GM13976 (cell line): ENCODE results near the gene ABCC1.

Source experiments
- DNase-seq: peaks from one replicate; pipeline ENCODE4 v3.0.0; 2012; ENCODE audit warnings: low spot score
- in situ Hi-C: fragments of 300-500 bp; cut with MboI; formaldehyde crosslinking; loops from one replicate; pipeline ENCODE4 v1.12.0; 2022; ENCODE audit warnings: low sequenced_read_pairs, mixed read lengths, inconsistent platforms; ENCODE audit not compliant: unreplicated experiment
- TF ChIP-seq, protein P1 (sequence below): IDR thresholded peaks from 2 replicates; pipeline ENCODE4 v1.5.1; 2012; ENCODE audit warnings: borderline replicate concordance, mild to moderate bottlenecking; ENCODE audit not compliant: insufficient read depth; ENCODE audit errors: extremely low read depth, missing control alignments, control extremely low read depth

ABCC1 gene

DNA sequence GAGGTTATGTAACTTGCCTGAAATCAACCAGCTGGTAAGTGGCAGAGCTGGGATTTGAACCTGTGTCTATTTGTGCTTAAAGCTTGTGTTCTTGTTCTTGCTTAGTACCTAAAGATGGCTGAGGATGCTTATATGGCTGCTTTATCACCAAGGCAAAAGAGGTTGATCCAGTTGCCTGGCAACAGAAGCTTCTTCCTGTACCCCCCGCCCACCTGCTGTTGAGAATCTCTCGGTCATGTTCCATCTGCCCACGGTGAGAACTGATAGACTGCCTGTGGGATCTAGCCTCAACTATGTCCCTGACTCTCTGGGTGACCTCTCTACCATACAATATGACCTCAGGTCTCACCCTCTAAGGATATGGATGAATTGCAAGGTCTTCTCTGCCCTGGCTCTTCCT is 213.2 kb downstream of the ABCC1 start:
- no peak for DNase-seq
- TF ChIP-seq, protein P1, sequence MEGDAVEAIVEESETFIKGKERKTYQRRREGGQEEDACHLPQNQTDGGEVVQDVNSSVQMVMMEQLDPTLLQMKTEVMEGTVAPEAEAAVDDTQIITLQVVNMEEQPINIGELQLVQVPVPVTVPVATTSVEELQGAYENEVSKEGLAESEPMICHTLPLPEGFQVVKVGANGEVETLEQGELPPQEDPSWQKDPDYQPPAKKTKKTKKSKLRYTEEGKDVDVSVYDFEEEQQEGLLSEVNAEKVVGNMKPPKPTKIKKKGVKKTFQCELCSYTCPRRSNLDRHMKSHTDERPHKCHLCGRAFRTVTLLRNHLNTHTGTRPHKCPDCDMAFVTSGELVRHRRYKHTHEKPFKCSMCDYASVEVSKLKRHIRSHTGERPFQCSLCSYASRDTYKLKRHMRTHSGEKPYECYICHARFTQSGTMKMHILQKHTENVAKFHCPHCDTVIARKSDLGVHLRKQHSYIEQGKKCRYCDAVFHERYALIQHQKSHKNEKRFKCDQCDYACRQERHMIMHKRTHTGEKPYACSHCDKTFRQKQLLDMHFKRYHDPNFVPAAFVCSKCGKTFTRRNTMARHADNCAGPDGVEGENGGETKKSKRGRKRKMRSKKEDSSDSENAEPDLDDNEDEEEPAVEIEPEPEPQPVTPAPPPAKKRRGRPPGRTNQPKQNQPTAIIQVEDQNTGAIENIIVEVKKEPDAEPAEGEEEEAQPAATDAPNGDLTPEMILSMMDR = no peak
- in situ Hi-C loops = loop anchor here (25.0 kb wide), 2 partner anchors 625 to 750 kb away; no protein-coding TSS in a partner anchor

DNA sequence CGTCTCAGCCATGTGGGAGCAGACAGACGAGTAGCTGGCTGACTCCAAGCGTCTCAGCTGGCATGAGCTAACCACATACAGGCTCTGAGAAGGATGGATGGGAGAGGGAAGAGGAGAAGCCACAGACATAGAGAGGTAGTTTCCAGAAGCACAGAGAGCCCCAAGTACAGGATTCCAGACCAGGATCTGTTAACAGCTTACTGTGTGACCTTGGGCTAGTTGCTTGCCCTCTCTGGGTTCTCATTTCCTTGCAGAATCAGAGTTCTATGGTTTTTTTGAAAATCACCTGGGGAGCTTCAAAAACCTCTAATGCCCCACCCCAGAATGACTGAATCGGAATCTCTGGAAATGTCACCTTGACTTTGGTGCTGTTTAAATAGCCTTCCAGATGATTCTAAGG is 213.7 kb downstream of the ABCC1 start:
- TF ChIP-seq, protein P1 = no peak
- no peak for DNase-seq
- in situ Hi-C loops = loop anchor here (25.0 kb wide), 2 partner anchors 626 to 749 kb away; no protein-coding TSS in a partner anchor

DNA sequence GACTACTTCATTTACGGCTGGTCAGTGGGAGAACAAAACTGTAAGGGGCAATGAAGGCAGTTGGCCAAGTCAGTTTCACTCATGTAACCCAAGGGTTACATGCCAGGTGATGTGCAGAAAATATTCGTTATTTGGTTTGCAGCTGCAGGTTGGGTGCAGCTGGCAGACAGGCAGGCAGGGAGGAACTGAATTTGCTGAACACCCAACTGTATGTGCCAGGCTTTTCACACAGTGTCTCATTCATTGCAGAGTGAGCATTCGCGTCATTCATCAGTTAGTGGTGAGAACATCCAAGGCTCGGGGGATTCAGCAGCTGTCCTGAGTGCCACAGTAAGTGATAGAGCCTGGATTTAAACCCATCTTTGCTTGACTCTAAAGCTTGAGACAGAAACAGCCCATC is 214.2 kb downstream of the ABCC1 start:
- TF ChIP-seq, protein P1 = no peak
- in situ Hi-C loops = loop anchor here (25.0 kb wide), 2 partner anchors 626 to 749 kb away; no protein-coding TSS in a partner anchor
- DNase-seq = no peak

DNA sequence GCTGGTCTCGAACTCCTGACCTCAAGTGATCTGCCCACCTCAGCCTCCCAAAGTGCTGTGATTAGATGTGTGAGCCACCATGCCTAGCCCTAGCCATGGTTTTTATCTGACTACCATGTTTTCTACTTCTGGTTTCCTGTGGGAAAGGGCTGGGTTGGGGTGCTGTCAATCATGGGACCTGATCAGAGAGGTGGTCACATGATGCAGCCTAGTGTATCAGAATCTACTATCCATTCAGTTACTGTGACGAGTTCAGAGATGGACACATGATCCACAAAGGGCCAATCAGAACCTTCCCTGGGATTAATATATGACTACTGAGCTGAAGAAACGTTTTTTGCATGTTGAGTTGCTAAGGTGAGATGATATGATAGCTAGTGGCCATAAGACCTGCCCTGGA is 214.8 kb downstream of the ABCC1 start:
- TF ChIP-seq, protein P1 = no peak
- in situ Hi-C loops = loop anchor here (25.0 kb wide), 2 partner anchors 627 to 748 kb away; no protein-coding TSS in a partner anchor
- DNase-seq = no peak

DNA sequence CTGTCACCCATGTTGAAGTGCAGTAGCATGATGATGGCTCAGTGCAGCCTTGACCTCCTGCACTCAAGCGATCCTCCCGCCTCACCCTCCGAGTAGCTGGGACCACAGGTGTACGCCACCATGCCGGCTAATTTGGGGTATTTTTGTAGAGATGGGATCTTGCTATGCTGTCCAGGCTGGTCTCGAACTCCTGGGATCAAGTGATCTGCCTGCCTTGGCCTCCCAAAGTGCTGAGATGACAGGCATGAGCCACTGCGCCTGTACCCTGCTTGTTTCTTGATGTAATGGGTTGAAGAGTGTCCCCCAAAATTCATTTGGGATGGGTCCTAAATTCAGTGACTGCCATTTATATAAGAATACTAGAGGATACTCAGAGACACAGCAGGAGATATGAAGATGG is 216.7 kb downstream of the ABCC1 start:
- TF ChIP-seq, protein P1 = no peak
- no peak for DNase-seq

GRCh38 chr16:16166949-16167348 is 217.5 kb downstream of the ABCC1 start:
- TF ChIP-seq, protein P1 = no peak
- no peak for DNase-seq
- in situ Hi-C loops = loop anchor here (25.0 kb wide), 2 partner anchors 630 to 745 kb away; no protein-coding TSS in a partner anchor

More for the DNA sequence above, 216.7 kb downstream of the ABCC1 start:
- in situ Hi-C loops = loop anchor here (25.0 kb wide), 2 partner anchors 629 to 746 kb away; no protein-coding TSS in a partner anchor
